HG03064 (cell line): ENCODE results near the gene POLD3.
"Not testable (repeated sequence)": the region's sequence is repeated elsewhere in the genome, so short reads cannot be mapped to it uniquely, and the experiment has no call there.

Source experiments
- ATAC-seq: cut with Tn5 transposase; IDR thresholded peaks from one replicate; pipeline ENCODE4 v1.9.1; 2021; ENCODE audit warnings: low read depth; ENCODE audit not compliant: unreplicated experiment

POLD3 gene

DNA sequence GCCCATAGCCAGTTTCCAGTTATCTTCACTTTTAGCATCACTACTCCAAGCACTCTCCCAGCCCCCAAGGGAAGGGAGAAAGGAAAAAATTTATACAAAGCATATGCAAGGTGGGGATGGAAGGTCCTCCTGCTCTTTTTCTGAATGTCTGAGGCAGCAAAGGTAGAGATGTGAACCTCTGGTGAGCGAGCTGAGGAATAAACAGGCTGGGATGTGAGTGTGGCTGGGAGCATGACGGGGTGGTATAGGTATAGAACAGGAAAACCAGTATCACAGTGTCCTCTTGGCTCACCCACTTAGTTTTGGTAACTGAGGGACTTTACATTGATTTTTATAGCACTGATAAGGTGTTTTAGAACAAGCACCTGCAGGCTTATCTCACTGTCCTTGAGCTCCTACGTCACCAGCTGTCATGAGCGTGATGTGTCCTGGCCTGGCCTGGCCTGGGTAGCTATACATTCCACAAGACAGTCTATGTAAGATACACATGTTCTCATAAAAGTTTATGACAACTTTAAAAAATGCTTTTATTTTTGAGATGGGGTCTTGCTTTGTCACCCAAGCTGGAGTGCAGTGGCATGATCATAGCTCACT is 10.3 kb upstream of the POLD3 start:
- ATAC-seq: no peak

DNA sequence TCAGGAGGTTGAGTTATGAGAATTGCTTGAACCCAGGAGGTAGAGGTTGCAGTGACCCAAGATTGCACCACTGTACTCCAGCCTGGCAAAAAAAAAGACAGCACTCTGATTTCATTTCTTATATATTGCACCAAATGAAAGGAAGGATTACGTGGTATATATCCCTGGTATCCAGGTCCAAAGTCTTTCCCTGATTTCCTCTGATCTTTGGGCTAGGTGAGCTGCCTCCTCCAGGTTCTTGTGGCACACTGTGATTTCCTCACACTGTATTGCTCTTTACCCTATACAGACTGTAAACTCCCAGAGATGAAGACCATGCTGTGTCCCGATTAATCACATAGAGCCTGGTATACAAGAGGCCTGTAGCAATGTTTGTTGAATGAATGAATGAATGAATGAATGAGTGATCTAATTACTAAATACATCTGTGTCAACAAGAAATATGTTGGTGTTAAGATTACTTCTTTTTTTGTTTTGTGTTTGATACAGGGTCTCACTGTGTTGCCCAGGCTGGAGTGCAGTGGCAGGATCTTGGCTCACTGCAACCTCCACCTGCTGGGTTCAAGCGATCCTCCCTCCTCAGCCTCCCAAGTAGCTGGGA is 9.3 kb upstream of the POLD3 start:
- no peak for ATAC-seq

DNA sequence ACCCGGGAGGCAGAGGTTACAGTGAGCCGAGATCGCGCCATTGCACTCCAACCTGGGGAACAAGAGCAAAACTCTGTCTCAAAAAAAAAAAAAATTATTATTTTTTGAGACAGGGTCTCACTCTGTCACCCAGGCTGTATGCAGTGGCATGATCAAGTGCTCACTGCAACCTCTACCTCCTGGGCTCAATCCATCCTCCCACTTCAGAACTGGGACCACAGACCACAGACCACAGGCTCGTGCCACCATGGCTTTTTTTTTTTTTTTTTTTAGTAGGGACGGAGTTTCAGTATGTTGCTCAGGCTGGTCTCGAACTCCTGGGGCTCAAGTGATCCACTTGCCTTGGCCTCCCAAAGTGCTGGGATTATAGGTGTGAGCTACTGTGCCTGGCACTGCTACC is 1.9 kb upstream of the POLD3 start:
- not testable (repeated sequence) for ATAC-seq

DNA sequence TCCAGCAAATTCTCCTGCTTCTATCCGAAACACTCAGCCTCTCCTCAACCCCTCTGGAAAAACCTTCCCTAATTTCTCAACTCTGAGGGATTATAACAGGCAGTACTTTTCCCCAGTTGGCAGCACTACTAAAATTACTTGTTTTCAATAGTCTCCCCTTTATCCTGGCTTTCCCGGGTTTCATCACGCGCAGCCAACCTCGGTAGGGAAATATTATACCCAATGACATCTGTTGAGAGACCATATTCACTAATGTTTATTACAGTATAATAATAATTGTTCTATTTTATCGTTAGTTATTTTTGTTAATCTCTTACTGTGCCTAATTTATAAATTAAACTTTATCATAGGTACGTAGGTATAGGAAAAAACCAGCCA is 330 bp upstream of the POLD3 start:
- no peak for ATAC-seq

DNA sequence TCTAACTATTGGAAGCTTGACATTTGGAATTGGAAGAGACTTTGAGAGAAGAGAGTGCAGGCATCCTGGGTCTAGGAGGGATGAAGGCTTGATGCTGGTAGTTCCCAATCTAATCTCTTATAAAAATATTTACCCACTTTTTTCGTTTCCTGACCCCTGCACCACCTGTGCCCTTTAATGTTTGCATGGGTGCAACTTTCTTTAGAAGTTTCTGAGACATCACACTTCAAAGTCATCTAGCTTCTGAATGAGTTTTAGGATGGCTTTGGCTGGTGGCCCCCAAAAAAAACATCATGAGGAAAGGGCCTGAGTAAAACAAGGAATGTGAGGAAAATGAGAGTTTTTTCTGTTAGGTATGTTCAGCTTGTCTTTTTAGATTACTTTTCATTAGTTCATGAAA is 1.1 kb downstream of the POLD3 start:
- ATAC-seq: no peak

DNA sequence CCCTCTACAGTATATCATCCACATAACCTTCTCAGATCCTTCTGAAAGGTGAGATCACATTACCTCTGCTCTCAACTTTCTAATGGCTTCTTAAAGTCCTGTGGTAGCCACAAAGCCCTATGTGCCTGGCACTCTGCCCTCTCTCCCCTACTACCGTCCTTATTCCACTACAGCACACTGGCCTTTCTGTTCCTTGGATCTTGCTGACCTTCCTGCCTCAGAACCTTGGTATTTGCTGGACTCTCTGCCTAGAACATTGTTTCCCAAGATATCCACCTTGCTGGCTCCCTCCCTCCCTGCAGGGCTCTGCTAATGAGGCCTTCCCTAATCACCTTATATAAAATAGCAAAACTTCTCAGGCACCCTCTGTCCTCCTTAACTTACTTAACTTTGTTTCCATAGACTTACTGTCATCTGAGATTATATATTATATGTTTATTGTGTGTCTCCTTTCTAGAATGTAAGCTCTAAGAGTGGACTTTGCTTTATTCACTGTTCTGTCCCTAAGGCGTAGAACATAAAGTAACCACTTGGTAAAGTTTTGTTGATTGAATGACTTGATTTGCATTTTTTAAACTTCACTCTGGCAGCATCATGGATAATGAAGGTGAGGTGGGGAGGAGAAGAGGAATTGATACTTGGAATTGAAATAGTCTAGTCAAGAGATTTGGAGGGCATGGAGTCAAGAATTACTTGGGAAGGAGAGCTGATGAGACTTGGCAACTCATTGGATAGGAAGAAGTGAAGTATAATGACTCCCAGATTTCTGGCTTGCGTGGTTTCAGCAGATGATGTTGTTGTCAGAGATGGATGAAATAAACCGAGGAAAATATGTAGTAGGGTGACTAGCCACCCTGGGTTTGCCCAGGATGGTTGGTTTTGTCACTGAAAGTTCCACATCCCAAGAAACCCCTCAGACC is 10.5 kb downstream of the POLD3 start:
- no peak for ATAC-seq

DNA sequence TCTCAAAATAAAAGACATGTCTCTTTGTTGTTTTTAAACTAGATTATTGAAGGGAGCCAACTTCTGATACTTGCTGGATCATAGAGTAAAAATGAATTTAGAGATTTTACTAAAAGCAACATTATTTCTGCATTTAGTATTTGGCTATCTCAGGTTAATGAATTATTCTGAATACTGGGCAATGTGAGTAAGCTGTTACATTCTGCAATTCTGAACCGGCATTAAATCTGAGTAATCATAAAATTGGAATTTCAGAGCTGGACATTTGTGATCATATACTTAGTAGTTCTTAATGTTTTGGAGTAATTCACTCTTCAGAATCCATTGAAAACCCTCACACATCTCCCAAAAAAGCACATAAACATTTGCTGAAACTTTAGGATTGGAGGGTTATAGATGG is 11.5 kb downstream of the POLD3 start:
- ATAC-seq: no peak

DNA sequence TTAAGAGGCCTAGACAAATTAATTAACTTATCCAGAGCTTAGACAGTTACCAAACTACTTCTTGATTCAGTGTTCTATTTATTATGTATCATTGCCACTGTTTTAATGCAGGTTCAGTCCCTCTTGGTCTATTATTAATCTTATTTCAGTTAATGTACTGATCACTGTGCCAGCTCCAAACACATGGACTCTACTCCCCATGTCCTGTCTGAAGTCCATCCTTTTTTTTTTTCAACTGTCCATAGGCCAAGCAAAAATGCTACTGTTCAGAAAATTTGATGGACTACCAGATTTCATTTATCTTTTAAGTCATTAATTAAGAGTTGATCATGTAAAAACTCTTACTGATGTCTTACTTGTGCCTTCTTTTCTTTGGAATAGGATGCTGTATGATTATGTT is 11.9 kb downstream of the POLD3 start:
- ATAC-seq: no peak

DNA sequence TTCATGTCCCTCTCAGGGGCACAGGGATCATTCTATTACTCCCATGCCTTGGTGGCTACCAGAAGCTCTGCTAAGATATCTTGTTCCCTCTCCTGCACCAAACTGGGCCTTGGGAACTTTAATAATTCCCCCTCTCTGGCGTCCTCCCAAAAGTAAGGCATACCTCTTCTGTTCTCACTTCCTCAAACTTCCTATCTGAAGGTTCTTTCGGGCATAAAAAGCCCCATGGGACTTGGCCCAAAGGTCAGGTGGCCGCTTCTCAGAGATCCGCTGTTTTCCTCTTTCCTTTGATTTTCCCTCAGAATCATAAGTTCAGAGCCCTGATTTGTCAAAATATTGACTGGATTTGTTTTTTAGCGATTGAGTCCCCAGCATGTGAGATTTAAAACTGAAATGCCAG is 13.0 kb downstream of the POLD3 start:
- ATAC-seq: no peak

DNA sequence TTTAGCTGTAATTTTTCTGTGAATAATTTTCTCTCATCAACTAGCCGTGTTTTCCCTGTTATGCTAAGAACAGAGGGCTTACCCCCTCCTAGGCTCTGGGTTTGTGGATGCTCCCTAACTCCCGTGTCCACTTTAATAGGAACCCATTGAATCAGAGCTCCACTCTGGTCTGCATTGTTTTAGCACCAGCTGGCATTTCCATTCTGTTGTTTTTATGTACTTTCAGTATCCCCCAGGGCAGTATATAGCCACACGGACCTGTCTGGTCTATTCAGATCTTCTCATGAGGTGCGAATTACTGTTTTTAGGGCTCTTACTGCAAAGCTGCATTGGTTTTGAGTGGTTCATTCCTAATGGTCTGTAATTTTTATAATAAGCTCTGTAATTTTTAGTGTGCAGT is 16.0 kb downstream of the POLD3 start:
- ATAC-seq: no peak

DNA sequence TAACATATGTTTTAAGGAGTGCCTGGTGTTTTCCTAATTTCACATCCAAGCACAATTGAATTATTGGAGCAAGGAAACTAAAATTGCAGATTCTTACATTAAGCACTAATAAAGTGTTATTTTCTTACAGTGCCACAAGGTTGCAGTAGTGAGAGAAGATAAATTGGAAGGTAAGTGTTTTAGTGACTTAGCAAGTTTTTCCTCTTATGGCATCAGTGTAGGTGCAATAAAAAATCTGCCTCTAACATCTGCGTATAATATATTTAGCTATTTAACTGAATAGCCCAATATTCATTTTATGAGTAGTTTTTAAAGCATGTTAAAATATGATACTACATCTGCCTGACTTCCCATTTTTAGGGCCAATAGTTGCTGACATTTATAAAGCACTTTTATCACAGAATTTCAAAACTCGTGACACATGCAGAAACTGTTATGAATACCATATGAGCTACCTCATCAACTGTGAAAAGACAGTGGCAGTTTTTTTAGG is 19.0 kb downstream of the POLD3 start:
- no peak for ATAC-seq

DNA sequence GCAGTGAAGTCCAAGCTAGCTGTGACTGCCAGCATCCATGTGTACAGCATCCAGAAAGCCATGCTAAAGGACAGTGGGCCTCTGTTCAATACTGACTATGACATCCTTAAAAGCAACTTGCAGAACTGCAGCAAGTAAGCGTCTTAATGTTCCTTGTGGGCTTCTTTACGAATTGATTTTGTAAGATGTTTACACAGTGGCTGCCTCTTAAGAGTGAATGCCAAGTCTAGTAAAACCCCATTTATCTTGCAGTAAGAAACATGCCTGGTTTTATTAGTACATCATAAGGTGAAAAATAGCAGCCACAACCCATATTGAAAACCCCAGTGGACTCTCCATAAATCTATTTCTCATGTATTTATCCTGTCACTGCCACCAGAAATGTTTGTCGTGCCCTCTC is 20.5 kb downstream of the POLD3 start:
- ATAC-seq: no peak

DNA sequence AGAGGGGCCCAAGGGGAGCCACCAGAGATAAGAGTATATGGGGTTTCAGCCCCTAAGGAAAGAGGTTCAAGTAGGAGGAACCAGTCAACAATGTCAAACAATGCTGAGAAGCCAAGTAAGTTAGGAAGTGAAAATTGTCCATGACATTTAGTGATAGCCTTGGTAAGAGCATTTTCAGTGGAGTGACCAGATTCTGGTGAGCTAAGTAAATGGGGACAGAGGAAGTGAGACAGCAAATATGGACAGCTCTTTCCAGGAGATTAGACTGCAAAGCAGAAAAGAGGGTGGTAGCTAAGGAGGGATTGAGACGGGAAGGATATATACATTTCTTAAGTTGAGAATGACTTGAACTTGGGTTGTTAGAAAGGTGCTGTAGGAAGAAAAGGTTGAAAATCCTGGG is 22.9 kb downstream of the POLD3 start:
- no peak for ATAC-seq

DNA sequence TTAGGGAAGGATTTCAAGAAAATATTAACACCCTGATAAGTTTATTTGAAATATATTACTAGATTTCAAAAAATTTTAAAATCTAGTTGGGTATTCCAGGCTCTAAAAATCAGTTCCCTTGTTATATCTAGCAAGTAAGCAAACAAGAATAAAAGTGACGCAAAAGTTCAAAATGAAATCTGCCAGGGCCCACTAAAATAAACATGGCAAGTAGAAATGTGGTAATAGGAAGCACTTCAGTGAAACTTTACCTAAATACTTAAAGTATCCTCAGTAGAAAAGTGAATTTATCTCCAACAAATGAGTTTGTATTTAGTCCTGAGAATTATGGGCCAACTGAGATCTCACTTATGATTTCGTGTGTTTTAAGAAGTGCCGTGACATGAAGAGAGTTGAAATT is 23.6 kb downstream of the POLD3 start:
- no peak for ATAC-seq

DNA sequence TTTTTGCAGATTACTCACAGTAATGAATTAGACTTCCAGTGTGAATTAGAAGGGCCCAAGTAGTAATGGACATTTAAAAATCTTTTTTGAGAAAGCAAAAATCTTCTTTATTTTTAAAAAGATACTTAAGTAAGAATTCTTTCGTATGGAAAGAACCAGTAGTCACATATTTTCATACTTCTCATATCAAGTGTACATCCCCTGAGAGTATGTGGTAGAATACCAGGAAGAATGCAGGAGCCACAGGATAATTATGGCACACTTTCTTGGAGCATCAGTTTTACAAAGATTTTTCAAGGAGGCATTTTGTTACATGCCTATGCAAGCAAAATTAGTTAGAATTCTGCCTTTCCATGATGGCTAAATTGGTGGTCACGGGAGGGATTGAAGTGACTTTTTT is 28.1 kb downstream of the POLD3 start:
- ATAC-seq: no peak

DNA sequence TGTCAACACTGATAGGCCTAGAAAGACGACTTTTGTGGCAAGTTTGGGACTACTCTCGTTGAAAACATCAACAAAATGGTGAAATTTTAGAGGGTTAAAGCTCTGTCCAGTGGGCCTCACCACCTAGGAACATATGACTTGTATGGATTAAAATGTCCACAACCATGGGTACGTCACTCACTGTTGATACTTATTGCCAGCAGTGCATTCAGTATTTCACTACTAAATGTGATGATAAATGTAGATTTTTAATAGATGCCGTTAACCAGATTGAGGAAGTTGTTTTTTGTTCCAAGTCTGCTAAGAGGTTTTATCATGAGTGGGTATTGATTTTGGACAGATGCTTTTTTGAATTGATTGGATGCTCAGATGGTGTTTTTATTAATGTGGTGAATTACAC is 33.7 kb downstream of the POLD3 start:
- ATAC-seq: no peak

DNA sequence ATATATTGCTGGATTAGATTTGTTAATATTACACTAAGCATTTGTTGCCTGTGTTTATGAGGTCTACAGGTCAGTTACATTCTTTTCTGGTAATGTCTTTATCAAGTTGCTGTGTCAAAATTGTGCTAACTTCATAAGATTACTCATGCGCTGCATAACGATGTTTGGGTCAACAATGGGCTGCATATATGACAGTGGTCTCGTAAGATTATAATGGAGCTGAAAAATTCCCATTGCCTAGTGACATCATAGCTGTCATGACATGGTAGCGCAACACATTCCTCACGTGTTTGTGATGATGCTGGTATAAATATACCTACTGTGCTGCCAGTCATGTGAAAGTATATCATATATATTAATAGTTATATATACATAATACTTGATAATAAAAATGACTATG is 34.2 kb downstream of the POLD3 start:
- no peak for ATAC-seq

DNA sequence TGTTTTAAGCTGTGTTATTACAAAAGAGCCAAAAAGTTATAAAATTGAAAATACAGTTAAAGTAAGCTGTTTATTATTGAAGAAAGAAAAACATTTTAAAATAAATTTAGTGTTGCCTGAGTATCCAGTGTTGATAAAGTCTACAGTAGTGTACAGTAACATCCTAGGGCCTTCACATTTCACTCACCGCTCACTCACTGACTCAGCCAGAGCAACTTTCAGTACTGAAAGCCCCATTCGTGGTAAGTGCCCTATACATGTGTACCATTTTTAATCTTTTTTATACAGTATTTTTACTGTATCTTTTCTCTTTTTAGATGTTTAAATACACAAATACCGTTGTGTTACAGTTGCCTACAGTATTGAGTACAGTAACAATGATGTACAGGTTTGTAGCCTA is 35.0 kb downstream of the POLD3 start:
- ATAC-seq: no peak

DNA sequence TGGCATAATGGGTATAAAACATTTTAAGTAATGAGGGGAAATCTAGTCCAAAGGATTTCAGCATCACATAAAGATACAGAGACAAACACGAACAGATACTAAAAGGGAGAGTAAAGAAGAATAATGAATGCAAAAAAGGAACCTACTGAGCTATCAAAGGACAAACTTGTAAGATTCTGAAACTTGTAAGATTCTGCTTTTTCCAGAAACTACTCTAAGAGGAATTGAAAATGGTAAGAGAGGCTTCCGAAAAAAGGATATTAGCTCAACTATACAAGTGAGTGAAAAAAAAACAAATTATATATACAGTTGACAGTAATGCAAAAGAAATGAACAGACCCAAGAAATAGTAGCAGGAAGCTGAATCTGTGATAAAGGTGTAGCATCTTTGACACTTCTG is 37.7 kb downstream of the POLD3 start:
- ATAC-seq: no peak

DNA sequence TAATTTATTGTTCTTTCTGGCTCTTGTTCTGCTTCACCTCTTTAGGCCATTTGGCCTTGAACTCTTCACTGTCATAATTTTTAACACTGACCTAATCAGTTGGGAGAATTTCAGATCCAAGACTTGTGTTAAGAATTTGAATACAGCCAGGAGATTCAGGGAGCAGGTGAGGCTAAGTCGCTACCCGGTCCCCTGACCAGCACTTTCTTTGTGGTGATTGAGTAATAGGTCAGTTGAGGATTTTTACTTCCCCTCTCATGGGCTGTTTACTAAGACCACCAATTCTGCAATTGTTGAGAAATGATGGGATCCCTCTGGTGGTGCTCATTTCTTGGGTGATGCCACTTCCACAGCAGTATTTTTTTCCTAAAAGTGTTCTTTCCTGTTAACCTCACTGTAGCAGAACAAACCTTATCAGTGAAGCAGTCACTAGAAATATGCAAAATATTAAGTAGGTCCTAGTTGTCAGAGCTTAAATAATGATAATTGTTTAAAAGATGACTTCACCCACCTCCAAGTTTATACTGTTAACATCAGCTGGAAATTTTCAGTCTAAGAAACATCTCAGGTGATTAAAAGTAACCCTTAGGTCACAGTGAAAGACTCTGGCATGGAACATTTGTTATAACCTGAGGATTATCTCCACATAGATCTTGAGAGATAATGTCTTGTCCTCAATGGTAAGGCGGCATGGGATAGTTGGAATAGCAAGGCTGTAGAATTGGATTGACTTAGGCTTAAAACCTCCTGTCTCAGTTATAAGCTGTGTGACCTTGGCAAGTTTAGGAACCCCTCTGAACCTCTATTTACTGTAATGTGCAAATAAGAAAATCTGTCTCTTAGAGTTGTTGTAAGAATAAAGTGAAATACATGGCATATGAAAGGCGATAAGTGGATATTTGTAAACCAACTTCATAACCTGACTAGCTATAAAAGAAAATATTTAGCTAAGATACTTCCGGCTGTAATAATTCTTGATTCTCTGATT is 41.3 kb downstream of the POLD3 start:
- no peak for ATAC-seq

DNA sequence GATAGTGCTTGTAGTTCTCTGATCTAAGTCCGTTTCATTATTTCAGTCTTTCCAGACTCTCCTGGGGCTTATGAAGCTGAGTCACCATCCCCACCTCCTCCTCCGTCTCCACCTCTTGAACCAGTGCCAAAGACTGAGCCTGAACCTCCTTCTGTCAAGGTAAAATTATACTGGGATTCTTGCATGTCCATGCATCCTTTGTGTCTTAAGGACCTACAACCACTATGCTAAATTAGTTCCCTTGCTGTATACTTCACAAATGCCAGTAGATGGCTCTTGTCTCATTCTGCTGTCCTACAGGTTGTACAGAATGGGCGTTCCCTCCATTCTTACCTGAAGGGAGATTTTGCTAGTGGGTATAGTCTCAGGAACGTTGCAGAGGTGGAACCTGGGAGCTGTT is 42.2 kb downstream of the POLD3 start:
- ATAC-seq: no peak
